HG03135 (cell line): ENCODE measurements around the gene LRP5.
A peak's percentile ranks its signal among the peaks of the same experiment; 100 is the strongest.

ENCODE experiments used
- ATAC-seq: cut with Tn5 transposase; IDR thresholded peaks from one replicate; pipeline ENCODE4 v1.9.1; 2021; ENCODE audit warnings: mild to moderate bottlenecking, moderate library complexity; ENCODE audit not compliant: unreplicated experiment

Gene LRP5

DNA sequence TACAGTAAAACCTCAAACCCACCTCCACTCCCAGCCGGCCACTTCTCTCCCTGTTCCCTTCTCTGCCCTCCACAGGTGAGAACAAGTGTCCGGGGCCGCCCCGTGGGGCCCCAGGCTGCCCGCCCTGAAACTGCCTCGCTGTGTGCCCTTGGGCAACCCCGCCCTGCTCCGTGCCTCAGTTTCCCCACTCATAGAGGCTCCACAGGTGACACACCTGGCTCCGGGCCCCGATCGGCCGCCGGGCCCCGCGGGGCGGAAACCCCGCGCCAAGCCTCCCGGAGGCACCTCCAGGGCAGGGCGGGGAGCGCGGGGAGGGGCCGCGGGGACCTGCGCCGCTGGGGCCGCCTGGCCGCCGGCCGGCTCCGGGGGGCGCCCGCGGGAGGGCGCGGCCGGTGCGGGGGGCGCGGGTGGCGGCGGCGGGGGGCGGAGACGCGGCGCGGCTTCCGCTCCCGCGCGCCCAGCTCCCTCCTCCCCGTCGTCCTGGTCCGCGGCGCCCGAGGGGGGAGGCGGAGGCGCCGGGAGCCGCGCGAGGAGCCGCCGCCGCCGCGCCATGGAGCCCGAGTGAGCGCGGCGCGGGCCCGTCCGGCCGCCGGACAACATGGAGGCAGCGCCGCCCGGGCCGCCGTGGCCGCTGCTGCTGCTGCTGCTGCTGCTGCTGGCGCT, at the start of gene LRP5:
LRP5 (plus strand) TSS at position 475 of the 663 bp plus-strand sequence; CDS start at position 599, 124 bp downstream.
- no peak for ATAC-seq

DNA sequence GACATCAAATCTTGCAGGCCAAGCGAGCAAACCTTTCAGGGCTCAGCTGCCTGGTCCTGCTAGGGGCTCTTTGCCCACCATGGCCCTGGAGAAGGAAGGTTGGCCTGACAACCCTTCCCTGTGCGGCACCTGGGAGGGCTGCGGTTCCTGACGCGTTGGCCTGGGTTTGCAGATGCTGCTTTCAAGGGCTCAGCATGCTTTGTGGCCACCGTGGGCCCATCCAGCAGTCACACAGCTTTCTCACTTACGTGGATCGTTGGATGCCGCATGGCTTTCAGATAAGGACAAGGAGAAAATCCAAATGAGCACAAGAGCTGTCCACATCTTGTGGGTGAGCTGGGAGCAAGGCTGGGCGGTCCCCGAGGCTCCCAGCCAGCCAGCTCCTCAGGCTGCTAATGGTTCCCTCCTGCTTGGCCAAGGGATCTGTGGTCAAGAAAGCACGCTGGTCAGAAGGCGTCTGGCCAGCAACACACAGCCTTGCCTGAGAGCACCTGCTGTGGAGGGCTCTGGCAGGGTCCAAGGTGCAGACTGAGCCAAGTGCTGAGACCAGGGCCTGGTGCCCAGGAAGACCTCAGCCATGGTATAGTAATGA, 48.9 kb upstream of the LRP5 start:
- no peak for ATAC-seq

DNA sequence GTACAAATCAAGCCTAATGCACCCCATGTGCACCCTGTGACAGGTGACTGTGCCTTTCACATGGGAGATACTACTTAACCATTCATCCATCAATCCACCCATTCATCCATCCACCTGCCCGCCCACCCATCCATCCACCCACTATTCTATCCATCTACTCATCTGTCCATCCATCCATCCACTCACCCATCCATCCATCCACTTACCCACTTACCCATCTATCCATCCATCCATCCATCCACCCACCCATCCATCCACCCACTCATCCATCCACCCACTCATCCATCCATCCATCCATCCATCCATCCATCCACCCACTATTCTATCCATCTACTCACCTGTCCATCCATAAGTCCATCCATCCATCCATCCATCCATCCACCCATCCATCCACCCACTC, 48.1 kb upstream of the LRP5 start:
- ATAC-seq, result no peak

DNA sequence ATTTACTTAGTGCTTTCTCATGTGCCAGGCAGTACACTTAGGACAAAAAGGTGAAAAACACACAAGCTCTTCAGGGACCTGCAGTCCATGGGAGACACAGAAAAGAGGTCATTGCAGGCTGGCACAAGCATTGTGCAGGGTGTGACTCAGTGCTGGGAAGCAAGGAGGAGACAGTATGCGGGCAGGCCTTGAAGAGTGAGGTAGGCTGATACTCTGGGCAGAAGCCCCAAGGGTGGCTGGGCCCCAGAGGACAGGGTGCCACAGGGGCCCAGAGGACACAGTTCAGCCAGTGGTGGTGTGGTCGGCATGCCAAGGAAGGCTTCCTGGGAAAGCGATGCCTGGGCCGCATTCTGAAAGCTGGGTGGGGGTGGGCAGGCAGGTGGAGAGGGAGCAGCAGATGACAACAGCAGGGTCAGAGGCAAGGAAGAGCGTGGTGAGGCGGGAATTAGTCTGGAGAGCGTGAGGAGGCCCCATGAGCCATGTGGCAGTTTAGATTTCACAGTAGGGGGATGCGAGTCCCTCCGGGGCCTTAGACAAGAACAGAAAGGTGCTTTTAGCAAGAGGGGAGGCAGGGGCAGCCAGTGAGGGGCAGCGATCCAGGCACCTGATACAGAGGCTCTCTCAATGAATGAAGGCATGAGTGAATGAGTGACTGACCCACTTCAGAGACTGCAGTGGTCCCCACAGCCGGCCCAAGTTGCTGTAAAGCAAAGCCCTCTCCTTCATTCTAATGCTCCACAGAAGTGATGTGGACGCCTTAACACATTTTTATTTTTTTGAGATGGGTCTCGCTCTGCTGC, 47.5 kb upstream of the LRP5 start:
- ATAC-seq, result no peak

DNA sequence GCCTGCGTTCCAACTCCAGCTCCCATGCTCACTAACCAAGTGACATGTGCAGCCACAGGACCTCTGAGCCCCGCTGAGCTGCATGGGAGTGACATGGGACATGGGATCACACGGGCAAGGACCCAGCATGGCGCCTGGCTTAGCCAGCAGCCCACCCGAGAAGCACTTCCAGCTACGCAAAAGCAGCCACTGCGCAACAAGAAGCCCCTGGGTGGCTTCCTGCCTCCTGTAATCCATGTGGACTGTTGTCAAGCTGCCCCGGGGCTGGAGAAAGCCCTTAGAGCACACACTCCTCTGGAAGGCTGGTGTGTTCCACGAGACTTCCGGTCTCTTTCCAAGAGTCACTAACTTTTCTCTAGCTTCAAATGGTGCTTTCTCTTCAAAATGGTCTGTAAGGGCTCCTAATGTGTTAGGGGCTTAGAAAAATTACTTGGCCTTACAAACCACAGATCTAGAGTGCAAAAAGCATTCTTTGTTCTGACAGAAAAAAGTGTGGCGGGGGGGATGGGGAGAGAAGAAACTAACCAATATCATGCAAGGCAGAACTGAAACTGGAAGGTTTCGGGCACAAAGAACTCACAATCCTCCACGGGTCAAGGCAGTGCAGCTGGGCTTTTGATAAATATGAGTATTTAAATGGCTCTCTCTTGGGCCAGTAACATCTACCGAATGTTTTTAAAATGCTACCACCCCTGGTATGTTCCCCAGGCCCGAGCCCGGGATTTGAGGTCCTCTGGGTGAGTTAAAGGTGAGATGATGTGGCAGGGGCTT, 46.1 kb upstream of the LRP5 start:
- ATAC-seq, result peak; percentile 57

DNA sequence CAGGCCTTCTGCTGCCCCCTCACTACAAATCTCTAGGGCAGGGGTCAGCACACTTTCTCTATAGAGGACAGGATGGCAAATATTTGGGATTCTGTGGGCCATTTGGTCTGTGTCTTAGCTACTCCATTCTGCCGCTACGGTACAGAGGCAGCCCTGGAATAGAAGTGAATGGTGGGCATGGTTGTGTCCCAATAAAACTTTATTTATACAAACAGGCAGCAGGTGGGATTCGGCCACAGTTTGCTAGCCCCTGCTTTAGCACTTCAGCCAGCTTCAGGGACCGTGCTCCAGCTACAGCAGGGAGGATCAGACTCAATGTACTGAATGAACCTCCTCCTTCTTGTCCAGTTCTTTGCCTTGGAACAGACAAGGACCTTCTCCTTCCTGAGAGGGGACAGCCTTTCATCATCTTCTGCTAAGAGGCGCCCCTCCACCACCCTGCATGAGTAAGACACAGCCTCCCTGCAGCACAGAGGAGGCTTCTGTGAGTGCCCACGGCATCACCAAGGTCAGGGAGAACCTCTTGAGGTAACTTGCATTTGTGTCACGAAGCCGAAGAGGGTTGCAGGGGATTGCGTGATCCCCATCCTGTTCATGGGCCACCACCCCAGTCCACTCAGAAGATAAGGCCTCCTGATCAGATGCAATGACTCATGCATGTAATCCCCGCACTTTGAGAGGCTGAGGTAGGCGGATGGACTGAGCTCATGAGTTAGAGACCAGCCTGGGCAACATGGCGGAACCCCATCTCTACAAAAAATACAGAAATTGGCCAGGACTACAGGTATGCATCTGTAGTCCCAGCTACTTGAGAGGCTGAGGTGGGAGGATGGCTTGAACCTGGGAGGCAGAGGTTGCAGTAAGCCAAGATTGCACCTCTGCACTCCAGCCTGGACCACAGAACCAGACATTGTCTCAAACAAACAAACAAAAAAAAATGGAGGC, 45.2 kb upstream of the LRP5 start:
- ATAC-seq, result no peak

DNA sequence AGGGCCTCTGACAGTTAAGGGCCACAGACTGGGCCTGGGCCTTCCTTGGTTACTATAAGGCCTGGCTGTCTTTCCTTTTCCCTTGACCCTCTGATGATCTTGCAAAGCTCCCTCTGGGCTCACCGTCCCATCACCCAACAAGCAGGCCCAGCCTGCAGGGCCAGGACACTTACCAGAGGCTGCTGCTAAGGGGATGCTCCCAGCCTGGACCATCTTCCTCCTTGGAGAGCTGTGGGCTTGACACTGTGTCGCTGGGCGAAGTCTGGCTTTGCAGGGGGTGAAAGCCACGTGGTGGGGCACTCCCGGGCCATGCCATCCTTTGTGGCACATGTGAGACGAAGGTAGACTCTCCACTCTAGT, 44.5 kb upstream of the LRP5 start:
- no peak for ATAC-seq

DNA sequence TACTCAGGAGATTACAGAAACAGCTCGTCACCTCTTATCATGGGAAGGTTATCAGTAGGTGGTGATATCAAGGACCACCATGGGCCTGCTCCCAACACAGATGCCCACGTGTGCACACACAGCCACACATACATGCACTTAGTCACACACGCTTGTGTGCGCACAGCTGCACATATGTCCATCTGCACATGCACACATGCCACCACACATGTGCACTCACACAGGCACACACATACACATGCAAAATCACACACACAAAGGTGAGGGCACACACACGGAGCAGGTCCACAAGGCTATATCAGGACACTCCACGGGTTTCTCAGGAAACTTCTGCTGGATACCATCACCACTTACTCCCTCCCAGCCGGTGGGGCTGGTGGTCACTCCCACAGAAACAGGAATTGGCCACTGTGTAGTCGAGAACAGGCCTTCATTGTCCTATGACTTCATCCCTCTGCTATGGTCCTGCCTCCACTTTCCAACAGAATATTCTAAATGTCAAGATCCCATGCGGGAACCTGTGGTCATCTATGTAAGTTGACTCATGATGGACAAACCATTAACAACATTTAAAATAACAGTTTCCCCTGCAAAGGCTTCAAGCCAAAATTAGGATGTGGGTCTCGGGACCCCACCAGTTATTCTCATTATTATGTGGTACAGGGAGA, 42.8 kb upstream of the LRP5 start:
- no peak for ATAC-seq

DNA sequence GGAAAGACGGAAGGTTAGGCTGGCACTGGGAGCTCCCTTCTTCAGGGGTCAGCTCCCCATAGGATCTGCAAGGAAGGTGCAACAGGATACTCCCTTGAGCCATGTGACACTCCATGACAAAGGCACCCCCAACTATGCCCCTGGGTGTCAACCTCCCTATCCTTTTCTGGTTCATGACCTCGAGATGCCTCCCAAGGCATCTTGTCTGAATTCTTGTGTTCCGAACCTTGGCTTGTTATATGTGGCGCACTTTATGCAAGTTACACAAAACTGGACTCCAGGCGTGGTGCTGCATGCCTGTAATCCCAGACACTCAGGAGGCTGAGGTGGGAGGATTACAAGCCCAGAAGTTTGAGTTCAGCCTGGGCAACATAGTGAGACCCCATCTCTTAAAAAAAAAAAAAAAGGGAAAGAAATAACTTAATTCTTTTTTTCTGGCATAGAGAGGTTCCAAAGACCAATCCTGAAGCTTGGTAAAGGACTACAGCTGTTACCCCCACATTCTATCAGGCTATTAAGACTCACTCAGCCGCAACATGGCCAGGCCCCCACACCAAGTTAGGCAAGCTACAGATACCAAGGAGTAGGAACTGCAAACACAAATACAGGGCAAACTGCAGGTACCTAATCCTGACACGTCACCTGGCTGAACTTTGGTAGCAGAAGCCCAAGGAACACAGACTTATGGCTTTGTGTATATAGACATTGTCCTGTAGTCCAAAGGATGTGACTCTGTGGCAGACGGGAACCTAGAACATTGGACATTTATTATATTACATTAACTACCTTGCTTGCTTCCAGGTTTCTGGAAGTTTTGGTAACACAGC, 42.0 kb upstream of the LRP5 start:
- ATAC-seq, result no peak

DNA sequence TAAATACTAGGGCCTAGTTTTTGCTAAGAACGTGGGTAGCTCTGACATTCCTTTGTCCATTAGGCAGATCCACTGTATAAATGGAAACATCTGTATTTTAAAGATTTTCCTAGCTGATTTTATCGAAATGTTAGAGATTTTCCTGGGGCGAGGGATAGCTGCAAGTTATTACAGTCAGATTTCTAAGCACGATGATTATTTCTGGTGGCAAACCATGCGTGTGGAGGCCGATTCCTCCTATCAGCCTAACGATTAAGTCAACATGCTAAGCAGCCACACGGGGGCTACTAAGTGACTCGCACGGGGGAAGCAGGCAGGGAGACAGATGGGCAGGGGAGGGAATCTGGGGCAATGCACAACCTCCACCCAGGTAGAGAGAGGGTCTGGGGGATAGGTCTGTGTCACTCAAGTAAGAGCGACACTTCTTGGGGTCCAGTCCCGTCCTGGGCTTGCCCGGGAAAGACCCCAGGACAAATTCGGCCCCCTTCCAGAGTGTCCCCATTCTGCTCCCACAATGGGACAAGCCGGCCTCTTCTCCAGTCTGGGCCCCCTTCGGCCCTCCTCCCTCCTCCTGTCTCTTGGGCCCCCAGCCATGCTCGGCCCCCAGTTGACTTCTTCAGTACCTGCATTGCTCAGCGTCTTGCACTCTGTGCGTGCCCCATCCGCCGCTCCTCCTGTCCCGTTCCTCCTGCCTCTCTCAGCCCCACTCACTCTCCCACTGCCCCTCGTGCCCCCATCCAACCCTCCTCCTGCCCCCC, 41.2 kb upstream of the LRP5 start:
- ATAC-seq, result peak; percentile 27

DNA sequence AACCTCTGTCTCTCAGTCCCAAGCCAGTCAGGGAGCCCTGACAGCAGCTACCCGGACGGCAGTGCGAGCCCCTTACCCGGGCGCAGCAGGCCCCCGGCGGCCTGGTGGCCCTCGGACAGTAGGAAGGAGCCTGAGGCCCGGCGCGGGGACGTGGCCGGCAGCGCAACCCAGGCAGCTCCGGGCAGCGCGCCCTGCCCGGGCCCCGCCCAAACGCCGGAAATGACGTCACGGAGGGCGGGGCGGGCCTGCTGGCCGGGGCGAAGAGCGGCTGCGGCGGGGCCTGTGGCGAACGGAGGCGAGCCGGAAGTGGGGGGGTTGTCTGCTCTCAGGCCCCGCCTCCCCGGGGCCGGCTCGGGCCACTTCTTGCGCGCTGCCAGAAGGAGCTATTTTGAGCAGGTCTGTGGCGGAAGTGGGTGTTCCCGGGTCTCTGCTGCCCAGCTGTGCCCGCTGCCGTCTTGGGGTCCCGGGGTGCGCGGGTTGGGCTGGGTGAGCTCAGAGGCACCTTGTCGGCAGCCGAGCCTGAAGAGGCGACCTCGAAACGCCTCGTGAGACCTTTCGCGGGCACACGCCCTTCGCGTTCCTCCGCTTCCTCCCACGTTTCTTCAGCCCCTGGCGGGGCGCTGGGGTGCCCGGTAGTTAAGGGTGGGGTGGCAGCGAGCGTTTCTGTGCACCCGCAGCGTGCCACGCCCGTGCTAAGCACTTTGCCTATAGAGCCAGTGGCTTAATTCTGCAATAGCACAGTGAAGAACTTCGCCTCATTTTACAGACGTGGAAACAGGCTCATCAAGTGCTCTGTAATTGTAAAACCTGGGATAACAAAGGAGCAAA, 40.4 kb upstream of the LRP5 start, which contains the start of gene C11orf24:
C11orf24 (minus strand) TSS at position 193 of the 828 bp plus-strand sequence. CDS start 8,206 bp downstream, outside the sequence.
- ATAC-seq, result peak; percentile 72

DNA sequence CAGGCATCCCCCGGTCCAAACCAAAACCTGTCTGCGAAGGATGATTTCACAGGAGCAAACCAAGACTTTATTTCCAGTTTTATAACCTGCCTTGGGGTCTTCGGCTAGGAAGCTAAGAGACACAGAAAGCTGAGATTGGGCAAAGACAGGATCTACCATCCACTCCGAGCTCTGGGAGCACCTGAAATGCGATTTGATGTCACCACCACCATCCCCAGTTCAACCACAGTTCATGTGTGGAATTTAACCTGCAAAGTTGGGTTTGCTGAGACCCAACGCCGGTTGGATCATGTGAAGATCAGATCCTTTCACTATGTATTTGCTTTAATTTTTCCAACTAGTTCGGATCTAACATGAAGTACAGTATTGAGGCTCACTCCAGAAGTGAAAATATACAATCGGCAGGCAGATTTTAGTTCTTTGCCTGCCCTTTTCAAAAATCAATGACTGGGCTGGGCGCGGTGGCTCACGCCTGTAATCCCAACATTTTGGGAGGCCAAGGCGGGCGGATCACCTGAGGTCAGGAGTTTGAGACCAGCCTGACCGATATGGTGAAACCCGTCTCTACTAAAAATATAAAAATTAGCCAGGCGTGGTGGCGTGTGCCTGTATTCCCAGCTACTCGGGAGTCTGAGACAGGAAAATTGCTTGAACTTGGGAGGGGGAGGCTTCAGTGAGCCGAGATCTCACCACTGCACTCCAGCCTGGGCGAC, 39.2 kb upstream of the LRP5 start:
- ATAC-seq, result no peak

DNA sequence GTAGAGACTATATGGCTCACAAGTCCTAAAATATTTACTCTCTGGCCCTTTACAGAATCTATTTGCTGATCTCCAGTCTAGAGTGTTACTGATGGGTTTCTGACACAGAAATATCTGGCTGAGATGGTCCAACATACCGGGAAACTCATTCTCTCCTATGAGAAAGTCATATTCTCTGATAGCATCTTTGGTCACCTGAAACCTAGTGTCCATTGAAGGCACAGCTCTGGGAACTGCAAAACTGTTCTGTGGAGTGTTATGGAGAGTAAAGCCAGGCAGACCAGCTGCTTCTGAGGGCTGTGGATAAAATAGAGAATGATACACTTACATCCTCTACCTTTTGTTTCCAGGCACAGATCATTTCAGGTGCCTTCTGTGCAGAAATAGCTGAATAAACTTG, 38.1 kb upstream of the LRP5 start:
- ATAC-seq, result no peak

DNA sequence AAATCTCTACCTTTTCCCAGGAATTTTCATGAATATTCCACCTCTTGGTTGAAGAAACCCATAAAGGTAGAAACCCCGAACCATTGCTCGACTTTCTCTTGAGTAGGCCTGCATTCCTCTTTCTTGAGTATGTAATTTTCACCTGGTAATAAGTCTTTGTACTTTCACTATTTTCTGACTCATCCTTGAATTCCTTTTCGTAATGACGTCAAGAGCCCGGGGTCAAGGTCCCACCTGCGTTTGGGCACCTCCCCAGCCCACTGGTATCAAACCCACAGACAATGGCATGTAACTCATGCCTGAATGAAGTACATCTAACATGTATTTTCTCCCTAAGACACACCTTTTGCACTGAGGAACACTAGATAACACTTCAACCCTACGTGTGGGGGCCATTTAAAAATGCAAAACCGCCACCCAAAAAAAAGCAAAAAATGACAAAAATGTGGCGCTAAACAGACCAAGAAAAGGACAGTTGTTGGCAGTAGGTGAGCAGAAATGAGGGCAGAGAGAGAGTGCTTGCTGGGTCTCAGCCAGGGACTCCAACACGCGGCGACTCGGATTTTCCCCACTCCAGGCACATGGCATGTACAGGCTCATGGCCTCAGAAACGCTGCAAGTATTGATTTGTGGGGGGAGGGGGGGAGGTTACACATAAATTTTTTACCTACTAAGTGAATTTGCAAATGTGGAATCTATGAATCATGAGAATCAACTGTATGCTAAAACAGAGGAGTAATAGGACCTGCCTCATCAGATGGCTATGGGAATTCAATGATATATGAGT, 36.5 kb upstream of the LRP5 start:
- no peak for ATAC-seq

DNA sequence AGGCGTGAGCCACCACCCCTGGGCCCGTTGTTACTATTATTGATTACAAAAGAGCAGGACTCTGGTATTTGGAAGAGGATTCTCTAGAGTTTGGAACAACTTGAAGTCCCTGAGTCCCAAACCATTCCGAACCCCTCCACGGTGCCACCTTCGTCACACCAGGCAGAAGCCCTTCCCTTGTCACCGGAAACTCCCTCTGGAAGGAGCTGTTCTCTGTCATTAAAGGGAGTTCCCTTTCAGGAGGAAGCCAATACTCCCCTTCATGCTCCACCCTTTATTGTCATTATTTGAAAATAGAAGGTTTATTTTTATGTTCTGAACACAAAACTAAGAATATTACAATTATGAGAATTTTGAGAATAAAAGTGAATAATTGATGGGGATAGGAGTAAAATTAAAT, 35.5 kb upstream of the LRP5 start:
- no peak for ATAC-seq

DNA sequence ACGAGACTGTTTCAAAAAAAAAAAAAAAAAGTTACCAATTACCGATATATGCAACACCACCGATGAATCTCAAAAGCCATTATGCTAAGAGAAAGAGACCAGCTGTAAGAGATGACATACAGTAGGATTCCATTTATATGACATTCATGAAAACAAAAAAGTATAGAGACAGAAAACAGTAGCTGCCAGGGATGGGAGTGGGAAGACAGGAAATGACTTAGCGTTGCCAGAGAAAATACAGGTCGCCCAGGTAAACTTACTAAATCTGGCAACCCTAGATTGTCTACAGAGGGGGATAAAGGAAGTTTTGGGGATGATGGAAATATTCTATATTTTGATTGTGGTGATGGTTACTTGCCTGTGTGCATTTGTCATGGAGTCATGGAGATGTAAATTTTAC, 32.7 kb upstream of the LRP5 start:
- no peak for ATAC-seq
